SHP77 treated with DMSO at 0.1 percent for 48 hours (cell line): ENCODE data around the gene TMEM204.

Experiments
- DNase-seq: peaks from one replicate; lab custom pipeline; 2025; lab: John Stamatoyannopoulos, UW

TMEM204 gene

DNA sequence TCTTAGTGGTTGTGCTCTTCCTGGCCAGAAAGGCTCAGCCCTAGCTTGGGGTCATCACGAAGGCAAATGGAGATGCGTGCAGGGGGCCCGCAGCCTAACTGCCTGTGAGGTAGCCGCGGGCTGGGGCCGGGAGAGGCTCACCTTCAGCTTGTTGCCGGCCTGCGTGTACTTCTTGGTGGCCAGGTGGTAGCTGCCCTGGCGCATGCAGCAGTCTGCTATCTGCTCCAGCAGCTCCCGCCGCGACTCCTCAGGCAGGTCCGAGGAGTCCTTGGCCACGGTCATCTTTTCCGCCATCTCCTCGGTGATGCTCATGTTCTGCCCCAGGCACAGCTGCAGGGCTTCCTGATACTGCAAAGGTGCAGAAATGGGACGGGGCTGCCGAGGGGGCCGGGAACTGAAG, 13.0 kb upstream of the TMEM204 start:
- DNase-seq, result no peak

DNA sequence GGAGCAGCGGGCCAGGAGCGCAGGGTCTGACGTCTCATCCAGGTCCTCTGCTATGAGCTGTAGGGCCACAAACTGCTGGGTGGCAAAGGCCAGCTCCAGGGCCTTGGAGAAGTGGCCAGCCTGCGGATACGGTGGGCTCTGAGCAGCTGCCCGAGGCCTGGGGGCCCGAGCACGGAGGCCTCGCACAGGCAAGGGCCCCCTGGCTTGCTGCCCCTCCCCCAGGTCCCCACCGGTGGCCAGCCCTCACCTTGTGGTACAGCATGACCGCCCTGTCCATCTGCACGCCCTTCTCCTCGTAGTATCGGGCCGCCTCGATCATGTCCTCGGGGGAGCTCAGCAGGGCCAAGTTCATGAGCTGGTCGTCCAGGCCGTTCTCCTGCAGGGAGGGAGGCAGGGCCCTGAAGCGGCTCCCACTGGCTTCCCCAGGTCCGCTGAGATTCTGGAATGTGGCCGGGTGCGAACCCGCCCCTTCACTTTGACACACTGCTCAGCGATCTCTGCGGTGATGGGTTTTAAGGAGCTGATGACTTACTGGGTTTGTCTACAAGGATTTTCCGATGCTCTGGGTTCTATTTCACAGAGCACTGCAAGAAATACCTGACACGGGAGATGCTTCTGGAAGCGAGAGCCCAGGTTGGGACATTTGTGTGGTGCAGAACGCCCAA, 9.8 kb upstream of the TMEM204 start:
- DNase-seq, result no peak

DNA sequence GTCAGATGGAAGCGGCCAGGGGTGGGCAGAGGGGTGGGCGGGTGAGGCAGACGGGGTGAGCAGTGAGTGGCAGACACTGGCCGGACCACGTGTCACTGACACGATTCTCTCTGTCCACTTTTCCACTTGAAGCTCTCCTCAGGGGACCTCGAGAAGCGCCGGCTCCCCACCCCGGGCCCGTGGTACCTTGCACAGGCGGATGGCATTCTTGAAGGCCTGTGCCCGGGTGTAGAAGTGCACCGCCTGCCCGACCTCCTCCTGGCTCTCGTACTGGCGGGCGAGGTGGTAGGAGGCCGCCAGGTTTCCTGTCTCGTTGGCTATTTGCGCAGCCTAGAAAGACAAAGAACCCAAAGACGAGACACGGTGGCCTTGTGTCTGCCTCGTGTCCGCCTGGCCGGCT, 9.1 kb upstream of the TMEM204 start:
- no peak for DNase-seq

DNA sequence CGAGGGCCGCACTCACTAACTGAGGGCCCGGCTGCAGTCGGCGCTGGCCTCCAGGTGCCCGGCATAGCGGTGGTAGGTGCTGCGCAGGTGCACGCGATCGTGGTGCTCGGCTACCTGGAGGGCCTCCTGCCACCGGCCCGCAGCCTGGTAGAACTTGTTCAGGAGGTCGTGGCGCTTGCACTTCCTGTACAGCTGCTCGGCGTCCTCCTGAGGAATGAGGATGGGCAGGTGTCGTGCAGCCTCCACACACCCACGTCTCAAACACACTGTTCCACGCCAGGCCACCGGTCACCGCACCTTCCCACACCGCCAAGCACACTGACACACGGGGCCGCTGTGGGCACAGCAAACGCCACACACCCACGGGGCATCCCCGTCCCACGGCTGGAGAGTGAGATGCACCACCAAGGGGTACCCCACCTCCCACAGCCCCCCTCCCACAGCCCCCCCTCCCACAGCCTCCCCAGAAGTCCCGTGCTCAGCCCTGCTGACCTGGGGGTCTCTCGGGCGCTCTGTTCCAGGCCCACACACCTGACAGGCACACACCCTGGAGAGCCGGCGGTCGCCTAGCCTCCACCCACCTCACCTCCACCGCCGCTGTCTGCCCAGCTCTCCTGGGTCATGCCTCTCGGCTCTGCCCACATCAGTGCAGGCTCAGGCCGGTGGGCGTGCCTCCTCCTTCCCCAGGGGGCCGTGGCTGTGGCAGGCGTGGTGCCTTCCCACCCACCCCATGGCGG, 7.4 kb upstream of the TMEM204 start:
- DNase-seq, result no peak

DNA sequence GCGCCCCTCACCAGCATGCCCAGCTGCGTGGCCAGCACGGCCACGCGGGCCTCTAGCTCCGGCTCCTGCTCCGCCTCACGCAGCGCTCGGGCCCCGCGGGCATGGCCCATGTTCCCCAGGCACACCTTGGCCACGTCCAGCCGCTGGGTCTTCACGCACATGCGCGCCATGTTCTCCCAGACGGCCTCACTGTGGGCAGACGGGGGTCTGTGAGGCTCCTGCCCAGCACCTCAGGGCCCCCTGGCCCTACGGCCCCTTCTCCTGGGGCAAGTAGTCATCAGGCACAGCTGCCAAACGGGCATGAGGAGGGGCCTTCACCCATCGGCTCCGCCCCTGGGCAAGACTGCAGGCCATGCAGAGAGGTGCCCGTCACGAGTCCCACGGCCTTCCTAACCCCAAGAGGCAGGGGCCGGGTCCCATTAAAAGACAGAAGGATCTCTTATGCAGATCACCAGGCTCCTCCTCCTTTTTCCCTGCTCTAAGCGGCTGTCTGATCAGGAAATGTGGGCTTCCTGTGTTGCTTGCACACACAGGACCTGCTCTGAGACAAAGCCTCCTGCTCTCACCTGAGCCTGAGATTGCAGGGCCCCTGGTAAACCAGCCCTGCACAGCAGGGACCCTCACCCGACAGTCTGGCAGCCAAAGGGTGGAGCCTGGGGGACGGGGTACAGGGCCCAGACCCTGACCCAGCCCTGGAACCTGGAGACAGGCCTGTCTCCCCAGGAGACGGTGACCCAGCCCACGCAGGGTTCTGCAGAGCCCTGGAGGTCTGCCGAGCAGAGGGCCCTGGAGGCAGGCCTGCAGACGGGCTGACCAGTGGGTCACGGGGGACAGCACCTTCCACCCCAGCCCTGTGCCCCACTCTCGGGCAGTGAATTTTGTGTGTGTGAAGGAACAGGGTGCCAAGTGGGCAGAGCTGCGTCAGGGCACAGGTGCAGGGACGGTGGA, 6.6 kb upstream of the TMEM204 start:
- no peak for DNase-seq

DNA sequence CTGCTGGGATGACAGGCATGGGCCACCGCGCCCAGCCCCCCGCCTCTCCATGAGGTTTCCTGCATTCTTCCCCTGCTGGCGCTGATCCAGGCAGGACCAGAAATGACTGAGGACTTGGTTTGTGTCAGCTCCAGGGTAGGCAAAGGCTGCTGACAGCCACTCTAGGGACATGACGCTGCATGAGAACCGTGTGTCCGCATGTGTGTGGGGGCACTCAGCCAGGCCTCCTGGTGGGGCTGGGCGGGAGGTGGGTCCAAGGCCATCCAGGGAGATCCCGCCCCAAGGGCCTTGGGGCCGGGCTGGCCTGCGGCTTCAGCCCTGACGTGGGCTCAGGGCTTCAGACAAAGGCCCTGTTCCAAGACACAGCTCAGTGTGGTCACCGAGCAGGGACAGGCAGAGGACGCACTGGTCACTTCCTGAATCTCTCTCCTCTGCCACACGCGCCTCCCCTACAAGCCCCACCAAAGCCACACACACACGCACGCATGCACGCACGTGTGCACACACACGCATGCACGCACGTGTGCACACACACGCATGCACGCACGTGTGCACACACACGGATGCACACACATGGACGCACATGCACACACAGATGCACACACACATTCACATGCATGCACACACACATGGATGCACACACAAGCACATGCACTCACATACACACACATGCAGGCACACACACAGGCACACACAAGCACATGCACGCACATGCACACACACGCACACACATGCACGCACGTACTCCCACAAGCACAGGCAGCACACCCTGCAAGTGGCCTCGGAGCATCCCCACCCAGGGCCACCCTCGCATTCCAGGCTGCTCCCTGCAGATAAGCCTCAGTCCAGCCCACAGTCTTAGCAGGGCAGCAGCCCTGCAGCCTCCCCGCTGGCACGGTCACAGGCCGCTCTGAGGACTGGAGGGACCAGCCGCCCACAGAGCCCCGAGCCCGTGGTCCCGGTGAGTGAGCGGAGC, 5.3 kb upstream of the TMEM204 start:
- DNase-seq, result no peak

DNA sequence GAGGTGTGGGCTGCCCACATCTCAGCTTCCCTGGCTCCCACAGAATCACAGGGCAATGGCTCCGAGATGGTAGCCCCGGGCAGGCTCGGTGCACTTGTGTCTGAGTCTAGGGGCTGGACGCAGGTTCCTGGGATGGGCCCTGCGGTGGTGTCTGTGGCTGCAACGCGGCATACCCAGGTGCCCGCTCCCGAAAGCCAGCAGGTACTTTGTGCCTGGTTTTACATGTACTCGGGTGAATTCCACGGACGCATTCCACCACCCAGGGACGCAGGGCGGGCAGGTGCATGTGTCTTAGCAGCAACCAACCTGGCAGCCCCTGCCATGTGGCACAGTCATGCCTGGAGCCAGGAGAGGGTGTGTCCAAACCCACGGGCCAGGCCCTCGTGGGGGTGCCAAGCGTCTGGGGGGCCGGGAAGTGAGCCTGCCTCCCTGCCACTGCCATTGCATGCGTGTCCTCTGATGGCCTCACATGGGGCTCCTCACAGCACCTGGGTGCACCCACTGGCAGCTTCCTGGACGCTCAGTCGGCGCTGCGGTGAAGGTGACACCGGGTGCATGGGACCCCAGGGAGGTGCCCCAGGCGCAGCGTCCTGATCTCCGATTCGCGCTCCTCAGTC, 4.4 kb upstream of the TMEM204 start:
- DNase-seq, result no peak

DNA sequence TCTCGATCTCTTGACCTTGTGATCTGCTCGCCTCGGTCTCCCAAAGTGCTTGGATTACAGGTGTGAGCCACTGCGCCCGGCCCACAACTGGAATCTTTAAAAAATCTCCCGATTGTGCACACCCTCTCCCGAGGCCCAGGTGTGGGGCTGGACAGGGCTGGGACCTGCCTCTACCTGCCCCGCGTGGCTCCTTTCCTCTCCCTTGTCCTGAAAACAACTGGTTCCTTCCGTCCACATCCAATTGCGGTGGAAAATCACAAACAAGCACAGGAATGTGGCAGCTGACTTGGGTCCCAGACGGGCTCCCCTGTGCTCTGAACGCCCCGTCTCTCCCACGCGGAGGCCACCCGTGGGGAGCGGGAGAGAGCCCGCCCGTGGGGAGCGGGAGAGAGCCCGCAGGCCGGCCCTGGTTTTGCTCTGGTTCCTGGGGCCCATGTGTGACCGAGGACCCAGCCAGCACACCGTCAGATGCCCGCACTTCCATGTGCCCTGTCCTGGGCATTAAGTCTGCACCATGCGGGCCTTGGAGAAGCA, 3.0 kb upstream of the TMEM204 start:
- DNase-seq, result no peak

DNA sequence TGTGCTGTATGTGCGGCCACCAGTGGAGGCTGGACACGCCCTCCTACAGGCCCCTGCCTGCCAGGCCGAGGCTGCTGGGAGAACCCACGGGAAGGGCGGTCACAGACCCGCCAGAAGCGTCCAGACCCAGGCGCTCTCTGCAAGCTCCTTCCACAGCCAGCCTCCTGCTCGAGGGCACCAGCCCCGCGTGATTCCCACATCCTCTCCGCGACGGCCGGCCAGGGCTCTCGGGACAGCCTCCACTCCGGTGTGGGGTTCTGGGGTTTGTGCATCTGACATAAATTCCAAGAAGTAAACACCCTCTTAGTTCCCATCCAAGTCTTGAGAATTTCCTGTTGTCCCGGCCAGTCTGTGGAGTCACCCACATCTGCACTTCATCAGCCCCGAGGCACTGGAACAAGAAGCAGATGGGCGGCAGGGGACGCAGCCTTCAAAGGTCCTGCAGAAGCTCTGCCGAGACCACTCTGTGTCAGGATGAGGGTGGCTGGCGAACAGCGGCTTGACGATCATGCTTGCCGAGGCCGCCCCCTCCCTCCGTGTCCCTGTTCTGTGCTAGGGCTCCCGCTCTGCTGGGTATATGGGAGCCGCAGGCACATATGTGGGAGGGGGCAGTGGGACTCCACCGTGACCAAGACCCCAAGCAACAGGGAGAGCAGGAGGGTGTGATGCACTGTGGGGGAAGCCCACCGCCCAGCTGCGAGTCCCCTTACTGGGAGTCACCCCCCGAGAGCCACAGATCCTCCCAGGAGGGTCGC, 2.4 kb upstream of the TMEM204 start:
- no peak for DNase-seq

DNA sequence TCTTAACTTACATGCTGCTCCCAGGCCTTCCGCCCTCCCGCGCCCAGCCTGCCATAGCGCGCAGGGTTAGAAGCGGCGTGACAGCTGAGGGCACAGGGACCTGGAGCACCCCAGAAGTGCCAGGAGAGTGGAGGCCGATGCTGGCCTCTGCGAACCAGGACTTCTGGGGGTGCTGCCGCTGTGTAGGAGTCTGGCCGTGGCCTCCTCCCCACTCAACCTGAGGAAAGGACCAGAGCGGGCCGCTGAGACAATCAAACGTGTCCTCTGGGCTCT, 1.9 kb upstream of the TMEM204 start:
- no peak for DNase-seq

DNA sequence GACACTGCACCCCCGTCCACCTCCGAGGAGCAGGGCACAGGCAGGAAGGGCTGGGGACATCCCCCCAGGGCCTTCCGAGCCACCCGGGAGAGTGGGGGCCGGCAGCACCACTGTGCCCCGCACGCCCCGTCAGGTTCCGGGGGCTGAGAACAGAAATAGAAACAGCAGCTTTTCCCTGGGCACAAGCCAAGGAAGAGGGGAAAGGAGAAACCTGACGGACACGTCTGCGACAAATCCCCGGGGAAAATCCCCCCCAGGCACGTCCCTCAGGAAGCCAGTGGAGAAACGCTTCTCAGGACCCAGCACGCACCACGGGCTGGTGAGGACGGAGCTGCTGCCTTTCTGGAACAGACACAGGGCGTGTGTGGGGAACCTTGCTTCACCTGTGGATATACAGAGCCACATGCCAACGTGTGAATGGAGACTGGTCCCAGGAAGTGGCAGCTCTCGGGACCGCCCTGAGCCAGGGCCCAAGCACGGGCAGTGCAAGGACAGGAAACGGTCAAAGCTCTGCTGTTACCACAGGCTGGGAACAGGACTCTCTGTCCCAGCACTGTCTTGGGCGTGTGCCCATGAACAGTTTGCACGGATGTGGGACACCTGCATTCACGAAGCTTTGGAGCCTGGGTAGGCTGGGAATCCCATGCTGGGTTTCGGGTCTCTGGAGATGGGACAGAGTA, 1.2 kb upstream of the TMEM204 start:
- DNase-seq, result no peak

DNA sequence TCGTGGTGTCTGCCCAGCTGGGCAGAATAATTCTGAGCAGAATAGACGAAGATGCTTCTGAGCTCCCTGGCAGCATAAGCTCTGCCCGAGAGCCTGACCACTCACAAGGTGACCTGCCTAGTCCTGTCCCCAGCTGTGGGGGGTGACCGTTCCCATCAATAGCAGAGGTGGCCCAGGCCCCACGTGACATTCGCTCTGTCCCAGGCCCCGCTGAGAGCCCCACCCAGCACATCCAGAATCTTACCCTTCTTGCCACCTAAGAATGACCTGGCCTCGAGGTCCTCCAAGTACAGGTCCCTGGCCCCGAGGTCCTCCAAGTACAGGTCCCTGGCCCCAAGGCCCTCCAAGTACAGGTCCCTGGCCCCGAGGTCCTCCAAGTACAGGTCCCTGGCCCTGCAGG, 695 bp upstream of the TMEM204 start:
- no peak for DNase-seq

DNA sequence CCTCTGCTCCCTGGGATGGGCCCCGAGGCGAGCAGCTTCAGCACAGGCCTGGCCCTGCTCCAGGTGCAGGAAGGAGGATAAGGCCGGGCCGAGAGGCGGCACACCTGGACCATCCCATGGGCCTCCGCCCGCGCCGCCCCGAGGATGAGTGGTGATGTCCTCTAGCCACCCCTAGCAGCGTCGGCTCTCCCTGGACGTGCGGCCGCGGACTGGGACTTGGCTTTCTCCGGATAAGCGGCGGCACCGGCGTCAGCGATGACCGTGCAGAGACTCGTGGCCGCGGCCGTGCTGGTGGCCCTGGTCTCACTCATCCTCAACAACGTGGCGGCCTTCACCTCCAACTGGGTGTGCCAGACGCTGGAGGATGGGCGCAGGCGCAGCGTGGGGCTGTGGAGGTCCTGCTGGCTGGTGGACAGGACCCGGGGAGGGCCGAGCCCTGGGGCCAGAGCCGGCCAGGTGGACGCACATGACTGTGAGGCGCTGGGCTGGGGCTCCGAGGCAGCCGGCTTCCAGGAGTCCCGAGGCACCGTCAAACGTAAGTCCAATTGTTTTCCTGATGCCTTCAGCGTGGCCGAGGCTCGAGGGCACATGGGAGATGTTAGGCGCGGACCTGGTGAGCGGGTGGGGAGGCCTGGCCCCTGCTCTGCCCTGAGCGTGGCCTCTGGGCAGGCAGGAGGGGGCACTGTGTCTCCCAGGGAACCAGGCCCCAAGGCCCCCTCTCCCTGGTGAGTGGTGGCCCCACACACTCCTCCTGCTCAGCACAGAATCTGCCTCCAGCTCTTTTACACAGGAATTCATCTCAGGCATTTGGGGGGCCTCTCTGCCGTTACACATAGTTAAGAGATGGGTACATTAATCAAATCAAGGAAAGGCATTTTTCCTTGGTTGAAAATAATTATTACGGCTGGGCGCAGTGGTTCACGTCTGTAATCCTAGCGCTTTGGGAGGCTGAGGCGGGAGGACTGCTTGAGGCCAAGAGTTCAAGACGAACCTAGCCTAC, 855 bp downstream of the TMEM204 start:
- DNase-seq, result no peak

DNA sequence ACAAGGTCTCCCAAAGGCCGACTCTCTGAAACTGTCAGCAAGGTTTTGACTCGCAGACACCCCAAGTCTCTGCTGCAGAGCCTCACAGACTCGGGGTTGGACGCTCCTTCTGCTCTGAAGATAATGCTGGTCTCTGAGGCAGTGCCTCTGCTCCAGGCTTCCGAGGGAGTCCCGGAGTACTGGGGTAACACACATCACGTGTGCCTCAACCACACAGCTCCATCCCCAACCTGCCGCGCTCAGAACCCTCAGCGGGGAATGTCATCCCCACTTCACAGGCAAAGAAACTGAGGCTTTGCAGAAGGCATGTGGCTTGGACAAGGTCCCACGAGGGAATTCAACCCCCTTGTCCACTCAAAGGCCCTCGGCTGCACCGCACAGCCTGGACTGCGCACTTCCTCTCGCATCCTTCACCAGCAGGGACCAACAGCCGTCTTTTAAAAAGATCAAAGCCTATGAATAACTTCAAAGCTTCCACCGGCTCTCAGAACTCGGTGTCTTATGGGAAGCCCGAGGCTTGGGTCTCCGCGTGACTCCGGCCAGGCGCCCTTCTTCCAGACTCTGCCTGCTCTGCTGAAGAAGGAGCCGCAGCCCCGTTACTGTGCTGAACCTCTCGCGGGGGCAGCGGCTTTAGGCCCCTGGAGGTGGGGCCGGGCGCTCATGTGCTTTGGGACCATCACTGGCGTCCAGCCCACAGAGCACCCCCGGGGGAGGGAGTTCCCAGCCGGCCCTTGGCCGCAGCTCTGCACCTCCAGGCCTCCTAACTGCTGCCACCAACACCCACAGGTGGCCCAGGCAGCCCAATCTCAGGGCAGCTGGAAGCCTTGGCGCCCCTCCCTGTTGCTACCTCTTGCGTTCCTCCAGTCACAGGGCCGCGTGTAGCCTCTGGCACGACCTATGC, 2.2 kb downstream of the TMEM204 start:
- no peak for DNase-seq

DNA sequence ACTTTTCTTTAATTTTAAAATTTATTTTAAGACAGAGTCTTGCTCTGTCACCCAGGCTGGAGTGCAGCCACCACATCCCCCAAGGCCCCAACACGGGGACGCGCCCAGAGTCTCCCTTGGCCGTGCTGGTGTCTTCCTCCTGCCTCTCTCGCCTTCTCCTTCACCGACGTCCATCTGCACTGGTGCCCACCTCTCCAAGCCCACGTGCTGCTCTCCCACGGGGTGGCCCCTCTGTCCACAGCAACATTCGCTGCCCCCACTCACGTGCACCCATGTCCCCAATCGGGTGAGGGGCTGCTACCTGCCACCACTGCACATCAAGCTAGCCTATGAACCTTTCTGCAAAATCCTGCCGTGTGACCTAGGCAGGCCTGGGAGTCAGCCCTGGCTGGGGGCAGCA, 3.1 kb downstream of the TMEM204 start:
- DNase-seq, result no peak

DNA sequence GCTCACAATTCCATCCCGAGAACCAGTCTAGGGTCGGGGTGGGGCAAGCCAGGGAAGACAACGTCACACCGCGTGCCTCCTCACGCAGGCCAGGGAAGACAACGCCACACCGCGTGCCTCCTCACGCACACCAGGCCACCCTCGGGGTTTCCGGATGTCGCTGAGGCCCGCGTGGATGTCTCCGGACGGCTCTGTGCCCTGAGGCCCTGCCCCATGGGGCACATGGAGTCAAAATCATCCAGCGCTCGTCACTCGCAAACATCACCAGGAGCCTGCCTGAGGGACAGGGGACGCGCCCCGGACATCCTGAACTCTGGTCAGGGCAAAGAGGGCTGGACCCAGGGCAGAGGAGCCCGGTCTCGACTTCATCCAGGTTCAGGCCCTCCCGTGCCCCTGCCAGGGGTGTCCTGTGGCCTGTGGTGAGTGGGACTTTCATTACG, 3.7 kb downstream of the TMEM204 start:
- no peak for DNase-seq

DNA sequence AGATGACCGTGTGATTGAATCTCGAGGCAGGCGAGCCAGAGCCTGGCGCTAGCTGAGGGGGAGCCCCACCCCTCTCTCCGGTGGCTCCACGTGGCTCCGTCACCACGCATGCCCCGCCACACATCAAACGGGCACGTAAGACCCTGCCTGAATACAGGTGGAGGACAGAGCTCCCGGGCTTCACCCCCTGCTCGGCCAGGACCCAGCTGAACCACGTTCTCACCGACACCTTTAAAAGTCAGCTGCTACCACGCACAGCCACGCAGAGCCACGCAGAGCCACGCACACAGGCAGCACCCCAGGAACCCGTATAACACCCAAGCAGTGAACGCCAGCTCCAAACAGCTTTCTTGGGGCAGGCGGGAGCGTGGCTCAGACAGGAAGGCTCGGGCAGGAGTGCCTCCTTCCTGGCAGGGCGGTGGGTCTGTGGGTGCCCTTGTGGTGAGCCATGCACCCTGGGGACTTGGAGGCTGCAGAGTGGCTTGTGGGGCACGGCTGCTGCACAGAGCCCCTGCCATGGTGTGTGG, 4.4 kb downstream of the TMEM204 start:
- DNase-seq, result no peak
